ENCODE measurements around the gene BLTP2. TPM values are rescaled to one million over a fixed set of nuclear protein-coding genes. Genes with fewer than 3 reads are reported as not detected.

Gene BLTP2
- total and polyA plus RNA-seq, 2 of the 13 experiments (the other 11 are each of a cell fraction or from before 2014, with no cell fraction given), result 66.7 to 80.9 TPM

DNA sequence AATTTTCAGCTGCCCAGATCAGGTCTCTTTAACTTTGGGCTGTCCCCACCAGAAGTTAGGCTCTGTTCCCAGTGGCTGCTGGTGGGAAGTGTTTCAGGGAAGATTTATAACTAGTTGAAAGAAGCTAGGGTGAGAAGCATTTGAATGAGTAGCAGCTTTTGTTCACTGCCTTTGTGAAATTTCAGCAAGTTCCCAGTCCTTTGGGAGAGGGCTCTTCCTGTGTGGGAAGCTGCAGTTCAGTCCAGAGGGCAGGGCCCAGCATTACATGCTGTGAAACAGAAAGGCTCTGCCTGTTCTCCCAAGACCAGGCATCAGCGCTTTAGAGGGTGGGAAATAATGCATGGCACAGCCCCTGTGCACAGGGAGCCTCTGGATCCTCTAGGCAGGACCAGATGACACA, 48.9 kb upstream of the BLTP2 start:
- DNase-seq (ENCODE audit: low spot score), result no peak
- Histone ChIP-seq H3K27ac (ENCODE audit: extremely low read length, insufficient read depth, low read length) (no peak overlapping the region), H3K9ac (ENCODE audit: insufficient read depth, low read depth, low read length) (no peak overlapping the region), H3K9me3 (ENCODE audit: low read length) (no peaks in the 10 kb centered on the region), H4K20me1 (ENCODE audit: insufficient read depth, low read length) (no peaks in the 10 kb centered on the region), H3K27me3 (ENCODE audit: control insufficient read depth in 1 of 2, insufficient read depth in 2 of 2, low read length in 2 of 2) (no peaks in the 10 kb centered on the region), H3K4me3 (replicated peaks in 1 of 3; ENCODE audit: insufficient read depth in 1 of 3, low read depth in 2 of 3, low read length in 3 of 3) (no peak overlapping the region), H3K4me2 (ENCODE audit: low read depth, low read length) (no peak overlapping the region), H2AFZ (ENCODE audit: low read length) (no peak overlapping the region), H3K4me1 (ENCODE audit: insufficient read depth, low read length) (peaks cover 26% of the 10 kb centered on the region), H3K79me2 (ENCODE audit: insufficient read depth, low read length) (no peaks in the 10 kb centered on the region), H3K36me3 (replicated peaks in 1 of 2; ENCODE audit: control insufficient read depth in 1 of 2, insufficient read depth in 2 of 2, low read length in 2 of 2) (peaks cover 39 to 69% of the 10 kb centered on the region in 2 experiments)
- in situ Hi-C loops (cut with HindIII; ENCODE audit: extremely low pct_ligation_motif_present, low pct_unique_long_range_greater_than_20kb) (no loop called here), intact Hi-C loops (cut with micrococcal nuclease; ENCODE audit: unreplicated experiment) (no loop called here)
- 100% methylated on average over 1 of the region's 1 CpG for WGBS (ENCODE audit: low lambda C conversion rate)
- CTCF ChIA-PET (ENCODE audit: low intra/inter-chr PET ratio, low total read pairs), result no interaction called here
- BruUV-seq (replicated peaks), result no TSS peak
- no peak for FAIRE-seq
- no peak for ATAC-seq
- TF ChIP-seq ZNF138 (CRISPR knock-in tag; IDR thresholded peaks at IDR 0.05; ENCODE audit: low read depth), result no peak
- TF ChIP-seq ZNF331 (CRISPR knock-in tag; IDR thresholded peaks at IDR 0.05), result no peak
- no peak for TF ChIP-seq ZNF101 (CRISPR knock-in tag; IDR thresholded peaks at IDR 0.05; ENCODE audit: borderline replicate concordance, low read depth)
- TF ChIP-seq, protein P1, sequence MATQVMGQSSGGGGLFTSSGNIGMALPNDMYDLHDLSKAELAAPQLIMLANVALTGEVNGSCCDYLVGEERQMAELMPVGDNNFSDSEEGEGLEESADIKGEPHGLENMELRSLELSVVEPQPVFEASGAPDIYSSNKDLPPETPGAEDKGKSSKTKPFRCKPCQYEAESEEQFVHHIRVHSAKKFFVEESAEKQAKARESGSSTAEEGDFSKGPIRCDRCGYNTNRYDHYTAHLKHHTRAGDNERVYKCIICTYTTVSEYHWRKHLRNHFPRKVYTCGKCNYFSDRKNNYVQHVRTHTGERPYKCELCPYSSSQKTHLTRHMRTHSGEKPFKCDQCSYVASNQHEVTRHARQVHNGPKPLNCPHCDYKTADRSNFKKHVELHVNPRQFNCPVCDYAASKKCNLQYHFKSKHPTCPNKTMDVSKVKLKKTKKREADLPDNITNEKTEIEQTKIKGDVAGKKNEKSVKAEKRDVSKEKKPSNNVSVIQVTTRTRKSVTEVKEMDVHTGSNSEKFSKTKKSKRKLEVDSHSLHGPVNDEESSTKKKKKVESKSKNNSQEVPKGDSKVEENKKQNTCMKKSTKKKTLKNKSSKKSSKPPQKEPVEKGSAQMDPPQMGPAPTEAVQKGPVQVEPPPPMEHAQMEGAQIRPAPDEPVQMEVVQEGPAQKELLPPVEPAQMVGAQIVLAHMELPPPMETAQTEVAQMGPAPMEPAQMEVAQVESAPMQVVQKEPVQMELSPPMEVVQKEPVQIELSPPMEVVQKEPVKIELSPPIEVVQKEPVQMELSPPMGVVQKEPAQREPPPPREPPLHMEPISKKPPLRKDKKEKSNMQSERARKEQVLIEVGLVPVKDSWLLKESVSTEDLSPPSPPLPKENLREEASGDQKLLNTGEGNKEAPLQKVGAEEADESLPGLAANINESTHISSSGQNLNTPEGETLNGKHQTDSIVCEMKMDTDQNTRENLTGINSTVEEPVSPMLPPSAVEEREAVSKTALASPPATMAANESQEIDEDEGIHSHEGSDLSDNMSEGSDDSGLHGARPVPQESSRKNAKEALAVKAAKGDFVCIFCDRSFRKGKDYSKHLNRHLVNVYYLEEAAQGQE (IDR thresholded peaks at IDR 0.05; ENCODE audit: borderline replicate concordance in 1 of 2, low read depth in 1 of 2, low read length in 2 of 2), result no peak
- no peak for TF ChIP-seq AKAP8 (CRISPR knock-in tag; IDR thresholded peaks at IDR 0.05)
- POLR2A ChIA-PET, result interaction anchor here (1.0 to 1.8 kb wide), 4 partner anchors 16 to 32 kb away, joined by 3 to 6 read pairs (median 4); partner anchors contain the start of genes PROCA1, RPL23A and SUPT6H
